ENCODE measurements around the gene SLC35G4.

The SLC35G4 gene

GRCh38 chr18:11658019-11658418, 48.6 kb downstream of the SLC35G4 start:
- TF ChIP-seq CTCF (conservative IDR thresholded peaks at IDR 0.05; ENCODE audit: low read length) = no peak
- H3K4me3 ChIP-seq (ENCODE audit: low read length) = no peak overlapping the region
- DNase-seq (ENCODE audit: low read depth) = no peak

GRCh38 chr18:11658989-11659388, 49.6 kb downstream of the SLC35G4 start:
- no peak for TF ChIP-seq CTCF (conservative IDR thresholded peaks at IDR 0.05; ENCODE audit: low read length)

More at GRCh38 chr18:11658989-11659388, 49.6 kb downstream of the SLC35G4 start:
- H3K4me3 ChIP-seq (ENCODE audit: low read length) = no peak overlapping the region
- no peak for DNase-seq (ENCODE audit: low read depth)
